ENCODE measurements around the gene ZNF546. TPM values are rescaled to one million over a fixed set of nuclear protein-coding genes. Genes with fewer than 3 reads are reported as not detected.

The ZNF546 gene
- total RNA-seq, 1 experiment from 2014 or later, result 68.4 TPM

DNA sequence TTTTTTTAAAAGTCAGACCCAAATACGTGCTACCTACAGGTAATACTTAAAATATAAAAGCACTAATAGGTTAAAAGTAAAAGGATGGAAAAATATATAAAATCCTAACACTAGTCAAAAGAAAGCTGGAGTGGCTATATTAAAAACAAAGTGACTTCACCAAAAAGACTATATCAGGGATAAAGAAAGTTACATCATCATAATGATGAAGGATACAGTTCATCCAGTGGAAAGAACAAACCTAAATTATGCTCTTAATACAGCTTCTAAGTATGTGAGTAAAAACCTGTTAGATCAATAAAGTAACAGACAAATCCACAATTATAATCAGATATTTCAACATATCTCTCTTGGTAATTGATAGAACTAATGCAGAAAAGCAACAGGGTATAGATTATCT lies 60.3 kb downstream of the ZNF546 start:
- peak overlapping the region in 1 of 2 experiments; percentile 36; a peak in 2 of 4 replicates for H3K4me3 ChIP-seq (ENCODE audit: low read depth in 2 of 2, low read length in 2 of 2)
- no peaks in the 10 kb centered on the region for H3K27me3 ChIP-seq (ENCODE audit: control insufficient read depth, insufficient read depth, low read length)
- ChIA-PET CTCF (interaction anchor here (0.6 to 1.4 kb wide), 5 partner anchors 10 to 296 kb away, joined by 3 to 4 read pairs (median 4); no protein-coding TSS in a partner anchor), POLR2A (interaction anchor here (0.6 to 4.5 kb wide), 14 partner anchors 9 to 1082 kb away, joined by 3 to 27 read pairs (median 4); partner anchors contain the start of gene PSMC4)
- DNase-seq (ENCODE audit: low read depth, low spot score), result no peak
- BruUV-seq (replicated peaks), result no TSS peak
- H3K27ac ChIP-seq (ENCODE audit: low read length), result peak overlapping the region; percentile 78; the same call in 1 of the 2 replicates
- no peaks in the 10 kb centered on the region for H3K36me3 ChIP-seq (ENCODE audit: control insufficient read depth, insufficient read depth, low read length)
- H3K4me1 ChIP-seq (ENCODE audit: control insufficient read depth, insufficient read depth, low read length), result peaks cover 16% of the 10 kb centered on the region
- no peak for ATAC-seq
- intact Hi-C loops (cut with micrococcal nuclease; ENCODE audit: unreplicated experiment), result no loop called here
- in situ Hi-C loops (cut with HindIII; ENCODE audit: low pct_unique_long_range_greater_than_20kb, low sequenced_read_pairs), result loop anchor here (5.0 to 10.0 kb wide), 5 partner anchors 35 to 992 kb away; partner anchors contain the start of genes FBL and ZNF780A
- peaks cover 79% of the 10 kb centered on the region for H3K9me3 ChIP-seq (ENCODE audit: control insufficient read depth, insufficient read depth, low read depth, low read length)
- TF ChIP-seq CTCF (IDR thresholded peaks at IDR 0.05), result no peak
- TF ChIP-seq, protein P1, sequence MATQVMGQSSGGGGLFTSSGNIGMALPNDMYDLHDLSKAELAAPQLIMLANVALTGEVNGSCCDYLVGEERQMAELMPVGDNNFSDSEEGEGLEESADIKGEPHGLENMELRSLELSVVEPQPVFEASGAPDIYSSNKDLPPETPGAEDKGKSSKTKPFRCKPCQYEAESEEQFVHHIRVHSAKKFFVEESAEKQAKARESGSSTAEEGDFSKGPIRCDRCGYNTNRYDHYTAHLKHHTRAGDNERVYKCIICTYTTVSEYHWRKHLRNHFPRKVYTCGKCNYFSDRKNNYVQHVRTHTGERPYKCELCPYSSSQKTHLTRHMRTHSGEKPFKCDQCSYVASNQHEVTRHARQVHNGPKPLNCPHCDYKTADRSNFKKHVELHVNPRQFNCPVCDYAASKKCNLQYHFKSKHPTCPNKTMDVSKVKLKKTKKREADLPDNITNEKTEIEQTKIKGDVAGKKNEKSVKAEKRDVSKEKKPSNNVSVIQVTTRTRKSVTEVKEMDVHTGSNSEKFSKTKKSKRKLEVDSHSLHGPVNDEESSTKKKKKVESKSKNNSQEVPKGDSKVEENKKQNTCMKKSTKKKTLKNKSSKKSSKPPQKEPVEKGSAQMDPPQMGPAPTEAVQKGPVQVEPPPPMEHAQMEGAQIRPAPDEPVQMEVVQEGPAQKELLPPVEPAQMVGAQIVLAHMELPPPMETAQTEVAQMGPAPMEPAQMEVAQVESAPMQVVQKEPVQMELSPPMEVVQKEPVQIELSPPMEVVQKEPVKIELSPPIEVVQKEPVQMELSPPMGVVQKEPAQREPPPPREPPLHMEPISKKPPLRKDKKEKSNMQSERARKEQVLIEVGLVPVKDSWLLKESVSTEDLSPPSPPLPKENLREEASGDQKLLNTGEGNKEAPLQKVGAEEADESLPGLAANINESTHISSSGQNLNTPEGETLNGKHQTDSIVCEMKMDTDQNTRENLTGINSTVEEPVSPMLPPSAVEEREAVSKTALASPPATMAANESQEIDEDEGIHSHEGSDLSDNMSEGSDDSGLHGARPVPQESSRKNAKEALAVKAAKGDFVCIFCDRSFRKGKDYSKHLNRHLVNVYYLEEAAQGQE (IDR thresholded peaks at IDR 0.05; ENCODE audit: insufficient read depth in 1 of 2, low read depth in 2 of 2, low read length in 1 of 2), result no peak
- no peak for TF ChIP-seq TCF7L2 (IDR thresholded peaks at IDR 0.05; ENCODE audit: low read depth, low read length)
- TF ChIP-seq SIN3A (IDR thresholded peaks at IDR 0.05; ENCODE audit: borderline replicate concordance, insufficient read depth, low read depth, low read length), result no peak
- no peak for TF ChIP-seq POLR2AphosphoS5 (IDR thresholded peaks at IDR 0.05; ENCODE audit: low read depth, low read length)

DNA sequence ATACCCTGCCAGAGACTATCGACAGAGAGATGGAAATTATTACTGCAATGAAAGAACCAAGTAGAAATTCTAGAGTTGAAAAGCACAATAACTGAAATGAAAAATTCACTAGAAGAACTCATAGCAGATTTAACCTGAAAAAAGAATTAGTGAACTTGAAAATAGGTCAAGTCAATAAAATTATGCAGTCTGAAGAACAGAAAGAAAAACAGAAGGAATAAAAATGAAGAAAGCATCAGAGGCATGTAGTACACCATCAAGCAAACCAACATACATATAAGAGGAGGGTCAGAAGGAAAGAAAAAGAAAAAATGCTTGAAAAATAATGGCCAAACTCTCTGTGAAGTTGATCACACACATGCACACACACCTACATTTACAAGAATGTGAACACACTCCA lies 62.8 kb downstream of the ZNF546 start:
- intact Hi-C loops (cut with micrococcal nuclease; ENCODE audit: unreplicated experiment), result no loop called here
- no peak for ATAC-seq

More for the DNA sequence above, 62.8 kb downstream of the ZNF546 start:
- Histone ChIP-seq H3K4me3 (ENCODE audit: low read depth in 2 of 2, low read length in 2 of 2) (no peak overlapping the region), H3K27me3 (ENCODE audit: control insufficient read depth, insufficient read depth, low read length) (no peaks in the 10 kb centered on the region), H3K9me3 (ENCODE audit: control insufficient read depth, insufficient read depth, low read depth, low read length) (peaks cover 80% of the 10 kb centered on the region), H3K27ac (ENCODE audit: low read length) (no peak overlapping the region), H3K36me3 (ENCODE audit: control insufficient read depth, insufficient read depth, low read length) (no peaks in the 10 kb centered on the region), H3K4me1 (ENCODE audit: control insufficient read depth, insufficient read depth, low read length) (peaks cover 13% of the 10 kb centered on the region)
- CTCF ChIA-PET, result interaction anchor here (0.6 to 1.1 kb wide), 2 partner anchors 104 to 129 kb away, joined by 4 to 7 read pairs; no protein-coding TSS in a partner anchor
- no TSS peak for BruUV-seq (replicated peaks)
- DNase-seq (ENCODE audit: low read depth, low spot score), result no peak
- in situ Hi-C loops (cut with HindIII; ENCODE audit: low pct_unique_long_range_greater_than_20kb, low sequenced_read_pairs), result loop anchor here (5.0 to 10.0 kb wide), 5 partner anchors 33 to 995 kb away; partner anchors contain the start of genes FBL and ZNF780A
- TF ChIP-seq TCF7L2 (IDR thresholded peaks at IDR 0.05; ENCODE audit: low read depth, low read length) (no peak), POLR2AphosphoS5 (IDR thresholded peaks at IDR 0.05; ENCODE audit: low read depth, low read length) (no peak), CTCF (IDR thresholded peaks at IDR 0.05) (no peak), SIN3A (IDR thresholded peaks at IDR 0.05; ENCODE audit: borderline replicate concordance, insufficient read depth, low read depth, low read length) (no peak)
- TF ChIP-seq, protein P1 (IDR thresholded peaks at IDR 0.05; ENCODE audit: insufficient read depth in 1 of 2, low read depth in 2 of 2, low read length in 1 of 2), result no peak
- POLR2A ChIA-PET, result interaction anchor here (4.5 kb wide), 1 partner anchor 90 kb away, joined by 25 read pairs; the partner anchor contains the start of gene PSMC4

Data from Panc1 (cell line).